ENCODE data around the gene RGS12. TPM values are rescaled to one million over a fixed set of nuclear protein-coding genes. Genes with fewer than 3 reads are reported as not detected.

RGS12 gene
- total RNA-seq, 1 donor from 2014 or later, result 116 TPM

DNA sequence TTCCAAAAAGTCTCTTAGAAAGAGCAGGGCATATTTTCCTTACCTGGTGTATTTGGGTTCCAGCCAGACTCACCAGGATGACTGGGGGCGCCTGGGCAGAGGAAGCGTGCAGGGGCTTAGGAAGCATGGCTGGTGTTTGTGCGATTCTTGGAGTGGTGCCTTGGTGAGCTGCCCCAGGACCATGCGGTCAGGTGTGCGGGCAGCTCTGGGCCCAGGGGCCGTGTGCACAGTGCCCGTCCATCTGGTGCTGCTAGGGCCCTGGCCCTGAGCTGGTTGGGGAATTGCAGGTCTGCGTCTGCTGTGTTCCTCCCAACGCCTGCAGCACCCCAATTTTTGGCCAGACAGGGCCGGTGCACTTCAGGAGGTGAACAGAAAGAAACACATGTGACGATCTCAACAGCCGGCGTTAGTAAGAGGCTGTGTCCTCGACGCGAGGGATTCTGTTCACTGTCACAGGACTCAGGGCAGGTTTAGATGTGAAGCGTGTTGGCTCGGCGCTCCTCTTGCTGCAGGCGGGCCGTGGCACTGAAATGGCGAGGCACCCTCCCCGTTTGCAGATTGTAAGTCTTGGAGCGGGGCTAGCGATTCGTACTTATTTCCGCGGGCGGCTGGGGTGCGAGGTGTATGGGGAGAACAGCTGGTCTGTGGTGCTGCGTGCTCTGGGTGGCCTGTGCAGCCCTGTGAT lies 15.2 kb downstream of the RGS12 start:
- H3K4me1 Mint-ChIP-seq (ENCODE audit: unreplicated experiment), result peaks cover 75% of the 10 kb centered on the region

GRCh38 chr4:3308691-3309090 lies 15.9 kb downstream of the RGS12 start:
- no peak overlapping the region for H3K4me3 Mint-ChIP-seq (ENCODE audit: unreplicated experiment)
- no peaks in the 10 kb centered on the region for H3K9me3 Mint-ChIP-seq (ENCODE audit: unreplicated experiment)
- TF ChIP-seq, protein P1, sequence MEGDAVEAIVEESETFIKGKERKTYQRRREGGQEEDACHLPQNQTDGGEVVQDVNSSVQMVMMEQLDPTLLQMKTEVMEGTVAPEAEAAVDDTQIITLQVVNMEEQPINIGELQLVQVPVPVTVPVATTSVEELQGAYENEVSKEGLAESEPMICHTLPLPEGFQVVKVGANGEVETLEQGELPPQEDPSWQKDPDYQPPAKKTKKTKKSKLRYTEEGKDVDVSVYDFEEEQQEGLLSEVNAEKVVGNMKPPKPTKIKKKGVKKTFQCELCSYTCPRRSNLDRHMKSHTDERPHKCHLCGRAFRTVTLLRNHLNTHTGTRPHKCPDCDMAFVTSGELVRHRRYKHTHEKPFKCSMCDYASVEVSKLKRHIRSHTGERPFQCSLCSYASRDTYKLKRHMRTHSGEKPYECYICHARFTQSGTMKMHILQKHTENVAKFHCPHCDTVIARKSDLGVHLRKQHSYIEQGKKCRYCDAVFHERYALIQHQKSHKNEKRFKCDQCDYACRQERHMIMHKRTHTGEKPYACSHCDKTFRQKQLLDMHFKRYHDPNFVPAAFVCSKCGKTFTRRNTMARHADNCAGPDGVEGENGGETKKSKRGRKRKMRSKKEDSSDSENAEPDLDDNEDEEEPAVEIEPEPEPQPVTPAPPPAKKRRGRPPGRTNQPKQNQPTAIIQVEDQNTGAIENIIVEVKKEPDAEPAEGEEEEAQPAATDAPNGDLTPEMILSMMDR (IDR thresholded peaks at IDR 0.05; ENCODE audit: unreplicated experiment), result no peak
- peaks cover 13% of the 10 kb centered on the region for H3K27me3 Mint-ChIP-seq (ENCODE audit: unreplicated experiment)
- peaks cover 10% of the 10 kb centered on the region for H3K36me3 Mint-ChIP-seq (ENCODE audit: low read depth, unreplicated experiment)
- peaks cover 70% of the 10 kb centered on the region for H3K4me1 Mint-ChIP-seq (ENCODE audit: unreplicated experiment)
- DNase-seq (ENCODE audit: low spot score), result no peak
- H3K27ac Mint-ChIP-seq (ENCODE audit: unreplicated experiment), result no peak overlapping the region

More for the DNA sequence above, 15.2 kb downstream of the RGS12 start:
- no peak for DNase-seq (ENCODE audit: low spot score)
- Mint-ChIP-seq H3K27me3 (ENCODE audit: unreplicated experiment) (peaks cover 13% of the 10 kb centered on the region), H3K27ac (ENCODE audit: unreplicated experiment) (peak overlapping the region; percentile 15), H3K9me3 (ENCODE audit: unreplicated experiment) (no peaks in the 10 kb centered on the region), H3K4me3 (ENCODE audit: unreplicated experiment) (no peak overlapping the region), H3K36me3 (ENCODE audit: low read depth, unreplicated experiment) (peaks cover 10% of the 10 kb centered on the region)
- TF ChIP-seq, protein P1 (IDR thresholded peaks at IDR 0.05; ENCODE audit: unreplicated experiment), result no peak

DNA sequence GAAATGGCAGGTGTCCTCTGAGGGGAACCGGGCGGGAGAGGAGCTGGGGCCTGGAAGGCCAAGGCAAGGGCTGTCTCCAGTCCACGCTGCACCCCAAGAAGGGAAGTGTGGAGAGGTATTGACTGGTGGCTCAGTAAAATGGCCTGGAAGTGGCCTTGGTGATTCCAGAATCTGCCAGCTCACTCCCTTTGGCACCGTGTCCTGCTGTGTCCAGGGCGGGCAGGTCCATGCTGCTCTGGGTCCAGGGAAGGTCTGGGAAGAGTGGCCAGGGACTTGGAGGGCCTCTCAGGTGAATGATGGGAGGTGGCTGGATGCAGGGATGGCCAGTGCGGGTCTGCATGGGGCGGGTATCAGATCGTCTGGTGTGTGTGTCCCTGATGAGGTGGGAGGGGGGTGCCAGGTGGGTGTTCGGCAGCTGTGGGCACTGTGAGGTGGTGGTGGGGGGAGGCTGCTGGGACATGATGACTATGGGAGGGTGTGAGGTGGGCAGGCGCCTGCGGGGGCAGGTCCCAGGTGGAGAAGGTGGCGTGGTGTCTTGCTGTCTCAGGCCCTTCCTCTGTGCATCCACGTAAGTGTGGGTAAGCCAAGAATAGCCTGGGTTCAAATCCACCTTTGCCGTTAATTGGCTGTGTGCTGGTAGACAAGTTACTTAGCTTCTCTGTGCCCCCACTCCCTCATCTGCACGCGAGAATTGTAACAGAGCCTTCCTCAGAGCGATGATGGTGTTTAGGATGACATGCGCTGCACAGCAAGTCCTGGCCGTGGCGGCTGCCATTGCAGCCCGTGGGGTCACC lies 17.7 kb downstream of the RGS12 start:
- Mint-ChIP-seq H3K4me1 (ENCODE audit: unreplicated experiment) (peaks cover 52% of the 10 kb centered on the region), H3K27ac (ENCODE audit: unreplicated experiment) (no peak overlapping the region)
- DNase-seq (ENCODE audit: low spot score), result no peak

DNA sequence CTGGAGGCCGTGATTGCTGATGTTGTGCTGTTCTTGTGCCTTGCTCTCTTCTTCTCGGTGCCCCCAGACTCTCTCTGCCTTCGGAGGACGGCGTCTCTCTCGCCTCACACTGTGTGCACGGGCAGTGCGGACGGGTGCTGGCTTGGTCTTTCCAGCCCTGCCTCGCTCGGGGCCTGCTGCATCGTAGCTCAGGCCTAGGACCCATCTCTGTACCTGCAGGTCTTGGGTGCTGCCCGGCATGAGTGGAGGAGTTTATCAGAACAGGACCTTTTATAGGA lies 18.2 kb downstream of the RGS12 start:
- TF ChIP-seq, protein P1 (IDR thresholded peaks at IDR 0.05; ENCODE audit: unreplicated experiment), result no peak
- no peak overlapping the region for H3K4me3 Mint-ChIP-seq (ENCODE audit: unreplicated experiment)
- H3K27me3 Mint-ChIP-seq (ENCODE audit: unreplicated experiment), result peaks cover 13% of the 10 kb centered on the region
- H3K4me1 Mint-ChIP-seq (ENCODE audit: unreplicated experiment), result peaks cover 49% of the 10 kb centered on the region
- no peak overlapping the region for H3K27ac Mint-ChIP-seq (ENCODE audit: unreplicated experiment)
- no peaks in the 10 kb centered on the region for H3K9me3 Mint-ChIP-seq (ENCODE audit: unreplicated experiment)
- peaks cover 11% of the 10 kb centered on the region for H3K36me3 Mint-ChIP-seq (ENCODE audit: low read depth, unreplicated experiment)
- DNase-seq (ENCODE audit: low spot score), result no peak

More for the DNA sequence above, 17.7 kb downstream of the RGS12 start:
- H3K36me3 Mint-ChIP-seq (ENCODE audit: low read depth, unreplicated experiment), result peaks cover 10% of the 10 kb centered on the region
- H3K27me3 Mint-ChIP-seq (ENCODE audit: unreplicated experiment), result peaks cover 13% of the 10 kb centered on the region
- H3K9me3 Mint-ChIP-seq (ENCODE audit: unreplicated experiment), result no peaks in the 10 kb centered on the region
- no peak overlapping the region for H3K4me3 Mint-ChIP-seq (ENCODE audit: unreplicated experiment)
- TF ChIP-seq, protein P1 (IDR thresholded peaks at IDR 0.05; ENCODE audit: unreplicated experiment), result no peak
